Renal pelvis (tissue), 4 donors: ENCODE results near the gene TCF4. TPM values are rescaled to one million over a fixed set of nuclear protein-coding genes. Genes with fewer than 3 reads are reported as not detected.
A peak's percentile ranks its signal among the peaks of the same experiment; 100 is the strongest.

Source experiments
- DNase-seq: peaks from one replicate; pipeline ENCODE4 v3.0.0-alpha.2; 2013
- polyA plus RNA-seq, 3 donors: library from polyadenylated mRNA; unstranded; fragments of 120-200 nt; gene quantifications; one replicate each; pipeline ENCODE4 v1.2.1, GENCODE V29; 2013; ENCODE audit not compliant: insufficient read length in 3 of 3

Gene TCF4
- polyA plus RNA-seq, 3 donors = 65.7 to 69.9 (median 67.2) TPM

DNA sequence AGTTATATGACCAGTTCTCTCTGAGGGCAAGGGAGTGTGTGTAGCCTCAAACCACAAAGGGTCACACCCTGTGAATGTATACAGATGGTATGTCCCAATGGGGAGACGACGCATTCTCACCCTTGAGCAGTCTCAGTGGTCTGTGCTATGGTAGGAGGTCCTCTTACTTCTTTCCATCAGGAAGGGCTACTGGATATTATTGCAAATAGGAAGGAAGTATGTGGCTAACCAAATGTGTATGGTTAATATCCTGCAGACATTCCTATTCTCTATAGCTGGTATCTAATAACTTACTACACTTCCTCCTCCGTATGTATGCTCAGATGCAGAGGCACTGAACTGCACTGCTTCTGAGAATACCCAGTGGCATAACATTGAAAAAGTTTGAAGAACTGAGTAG is 322.0 kb downstream of the TCF4 start:
- no peak for DNase-seq

DNA sequence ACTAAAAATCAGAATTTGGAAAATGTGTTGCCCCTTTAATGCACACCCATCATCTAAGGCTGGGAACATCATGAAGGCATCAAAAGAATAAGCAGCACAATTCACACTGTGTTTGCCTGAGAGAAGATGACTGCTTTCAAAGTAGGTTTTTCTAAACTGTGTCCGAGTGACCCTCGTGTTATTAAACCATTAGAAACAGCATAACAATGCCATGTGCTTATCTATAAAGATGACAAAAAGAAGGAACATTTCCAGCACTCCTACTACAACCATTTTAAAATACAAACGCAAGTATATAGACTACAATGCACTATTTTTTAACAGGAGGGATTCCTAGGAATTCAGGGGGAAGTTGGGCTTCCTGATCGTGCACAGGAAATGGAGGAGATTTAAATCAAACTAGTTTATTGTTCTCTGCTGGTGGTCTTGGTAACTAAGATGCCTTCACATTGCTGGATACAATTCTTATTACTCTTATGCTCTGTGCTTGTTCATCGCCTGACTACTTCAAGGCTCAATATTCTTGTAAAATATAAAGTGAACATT is 322.8 kb downstream of the TCF4 start:
- peak; percentile 51 for DNase-seq

DNA sequence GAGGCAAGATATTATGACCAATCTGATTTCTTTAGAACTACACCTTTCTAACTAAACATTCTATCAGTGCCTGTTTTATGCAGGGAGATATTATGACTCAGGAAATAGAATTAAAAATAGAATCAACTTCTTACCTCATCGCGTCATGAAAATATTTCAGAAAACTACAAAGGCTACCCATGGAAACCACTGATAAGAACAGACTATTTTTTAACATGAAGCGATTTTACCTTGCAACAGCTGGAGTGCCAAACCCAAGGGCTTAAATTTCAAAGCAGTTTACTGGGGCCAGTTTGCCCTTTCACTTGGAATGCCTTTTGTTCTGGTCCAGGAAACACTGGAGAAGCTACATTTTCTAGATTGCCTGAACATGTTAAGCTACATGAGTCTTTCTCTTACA is 323.9 kb downstream of the TCF4 start:
- DNase-seq = peak; percentile 47

DNA sequence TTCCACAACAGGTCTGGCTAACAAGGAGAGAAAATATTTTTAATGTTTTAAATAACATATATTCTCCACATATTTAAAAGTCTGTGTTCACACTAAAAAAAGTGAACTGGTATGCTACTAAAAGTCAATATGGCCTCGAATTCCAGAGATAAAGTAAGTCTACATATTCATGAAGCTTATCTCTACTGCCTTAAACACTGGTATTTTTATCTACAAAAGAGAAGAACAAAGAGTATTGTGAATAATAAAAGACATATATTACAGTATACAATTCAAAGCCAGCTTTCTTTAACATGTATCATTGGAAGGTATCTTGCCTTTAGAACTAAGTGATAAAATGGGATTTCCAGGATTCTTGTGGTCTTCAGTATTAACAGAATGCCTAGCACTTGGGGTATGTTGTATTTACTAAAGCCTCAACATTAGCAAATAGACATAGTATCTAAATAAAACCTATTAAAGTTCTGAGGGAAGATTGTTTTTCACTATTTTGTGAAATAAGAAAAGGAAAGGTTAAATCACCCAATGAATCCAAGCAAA is 325.9 kb downstream of the TCF4 start:
- DNase-seq = no peak

DNA sequence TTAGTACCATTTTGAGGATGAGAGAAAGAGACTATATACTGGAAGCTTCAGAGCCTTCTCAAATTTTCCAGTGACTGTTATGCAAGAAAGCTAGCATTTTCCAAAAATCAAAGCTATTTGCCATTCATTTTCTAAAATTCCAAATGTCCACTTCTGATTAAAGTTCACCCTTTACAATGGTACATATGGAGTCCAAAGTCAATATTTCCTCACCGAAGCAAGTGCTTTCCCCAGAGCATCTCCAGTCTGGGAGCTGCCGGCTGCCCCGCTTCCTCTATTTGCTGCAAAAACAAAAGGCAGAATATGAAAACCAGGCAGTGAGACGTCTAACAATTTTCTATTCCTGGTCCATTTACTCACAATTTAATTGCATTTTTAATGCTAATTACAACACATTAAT is 326.7 kb downstream of the TCF4 start:
- no peak for DNase-seq

DNA sequence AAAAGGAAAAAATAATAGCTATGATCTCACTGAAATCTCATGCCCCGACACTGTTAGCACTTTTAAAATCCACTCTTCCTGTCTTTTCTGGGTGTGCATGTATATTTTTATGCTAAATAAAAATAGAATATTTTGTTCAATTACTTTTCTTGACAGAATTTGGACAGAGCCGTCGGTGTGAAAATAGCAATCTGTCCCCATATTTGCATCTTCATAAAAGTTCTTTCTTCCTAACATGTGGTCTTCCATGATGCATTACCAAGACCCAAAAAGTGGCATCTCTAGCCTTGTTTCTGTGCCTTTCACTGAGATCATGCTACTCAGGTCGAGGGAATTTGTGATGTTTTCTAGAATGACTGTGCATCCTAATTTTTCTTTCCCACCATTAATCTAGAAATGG is 329.9 kb downstream of the TCF4 start:
- no peak for DNase-seq

DNA sequence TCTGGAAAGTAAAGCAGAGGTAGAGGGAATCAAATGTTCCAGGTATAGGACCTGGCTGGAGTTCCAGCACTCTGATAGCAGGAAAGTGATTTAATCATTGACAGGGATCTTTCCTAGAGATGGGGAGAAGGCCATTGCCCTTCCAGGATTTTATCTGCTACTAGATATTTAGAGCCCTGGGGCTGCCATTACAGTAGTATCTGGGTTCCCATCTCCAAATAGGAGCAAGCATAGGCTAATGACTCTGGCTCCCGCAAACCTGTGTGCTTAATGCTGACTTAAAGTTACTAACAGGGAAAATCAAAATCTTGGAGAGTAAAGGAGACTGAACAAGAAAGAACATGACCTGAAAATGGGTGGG is 331.1 kb downstream of the TCF4 start:
- no peak for DNase-seq

DNA sequence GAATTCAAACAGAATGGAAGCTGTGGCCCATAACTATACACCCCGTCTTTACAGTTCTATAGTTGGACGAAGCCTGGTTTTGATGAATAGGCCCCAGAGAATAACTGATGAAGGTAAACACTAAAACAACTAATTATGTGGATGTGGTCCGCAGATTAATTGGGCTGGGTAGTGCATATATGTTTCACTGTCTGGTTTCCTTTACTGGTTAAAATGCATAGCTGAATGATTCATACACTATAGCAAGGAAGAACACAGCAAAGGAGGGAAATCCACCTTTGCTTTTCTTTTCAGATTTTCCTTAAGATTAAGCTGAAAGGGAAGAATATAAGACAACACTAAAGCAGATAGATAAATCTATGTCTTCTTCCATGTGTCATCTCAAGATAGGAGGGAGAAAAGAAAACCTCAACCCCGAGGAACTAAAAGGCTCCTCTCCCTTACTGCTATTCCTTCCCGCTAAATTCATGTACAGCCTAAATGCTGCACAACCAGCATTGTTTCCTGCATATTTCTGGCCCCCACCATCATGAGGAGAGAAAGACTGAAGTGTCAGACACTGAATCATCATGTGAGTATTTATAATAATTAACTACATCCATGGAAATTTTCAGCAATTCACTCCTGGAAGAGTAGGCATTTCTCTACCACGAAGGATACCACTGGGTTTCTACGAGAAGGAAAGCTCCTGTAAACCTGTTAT is 331.6 kb downstream of the TCF4 start:
- DNase-seq = no peak

DNA sequence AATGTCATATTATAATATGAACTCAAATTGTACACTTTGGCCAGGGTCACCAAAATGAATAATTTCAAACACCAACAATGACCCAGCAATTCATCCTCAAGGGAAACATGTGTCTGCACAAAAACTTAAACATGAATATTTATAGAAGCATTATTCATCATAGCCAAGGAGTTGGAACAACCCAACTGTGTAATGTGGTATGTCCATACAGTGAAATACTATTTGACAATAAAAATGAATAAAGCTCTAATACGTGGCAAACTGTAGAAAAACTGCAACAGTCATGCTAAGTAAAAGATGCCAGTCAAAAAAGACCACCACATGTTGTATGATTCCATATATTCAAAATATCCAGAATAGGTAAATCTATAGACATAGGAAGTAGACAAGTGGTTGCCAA is 334.2 kb downstream of the TCF4 start:
- no peak for DNase-seq

DNA sequence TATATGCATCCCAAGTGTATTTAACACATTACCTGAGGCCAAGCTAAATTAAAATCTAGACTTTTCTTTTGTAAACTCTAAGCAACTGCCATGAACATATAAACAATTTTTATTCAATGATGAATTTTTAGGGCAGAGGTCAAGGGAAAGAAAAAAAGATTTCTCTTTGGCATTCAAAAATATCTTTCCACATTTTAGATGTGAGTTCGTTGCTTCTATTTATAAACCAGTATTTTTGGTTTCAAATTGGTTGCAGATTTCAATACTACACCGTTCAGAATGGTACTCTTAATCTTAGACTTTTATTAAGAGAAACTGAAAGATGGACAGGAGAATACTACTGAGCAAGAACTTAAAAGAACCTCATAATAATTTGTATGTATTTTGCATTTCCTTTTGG is 335.1 kb downstream of the TCF4 start:
- DNase-seq = no peak

DNA sequence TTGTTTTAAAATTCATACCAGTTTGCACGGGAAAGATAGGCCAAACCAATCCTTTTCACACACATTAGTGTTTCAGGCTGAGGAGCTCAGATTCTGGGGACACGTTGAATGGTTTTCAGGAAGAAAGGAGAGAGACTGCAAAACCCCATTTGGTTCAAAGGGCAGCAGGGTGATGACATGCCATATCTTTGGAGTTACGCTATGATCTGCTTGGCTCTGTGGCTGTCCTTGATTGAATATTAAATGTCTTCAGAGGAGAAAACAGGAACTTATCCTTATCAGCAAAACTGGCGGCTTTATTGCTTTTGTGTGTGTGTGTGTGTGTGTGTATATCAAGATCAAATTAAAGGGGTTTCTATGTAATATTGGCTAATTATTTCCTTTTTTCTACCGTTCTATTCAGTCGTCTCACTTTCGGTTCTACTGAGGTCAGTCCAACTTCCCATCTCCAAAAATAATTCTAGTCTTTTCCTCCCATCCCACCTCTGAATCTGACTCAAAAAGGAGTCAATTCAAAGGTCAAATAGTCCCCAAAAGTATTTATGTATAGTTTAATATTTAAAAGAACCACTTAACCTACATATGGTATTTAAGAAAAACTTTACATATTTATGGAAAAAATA is 335.8 kb downstream of the TCF4 start:
- DNase-seq = no peak

DNA sequence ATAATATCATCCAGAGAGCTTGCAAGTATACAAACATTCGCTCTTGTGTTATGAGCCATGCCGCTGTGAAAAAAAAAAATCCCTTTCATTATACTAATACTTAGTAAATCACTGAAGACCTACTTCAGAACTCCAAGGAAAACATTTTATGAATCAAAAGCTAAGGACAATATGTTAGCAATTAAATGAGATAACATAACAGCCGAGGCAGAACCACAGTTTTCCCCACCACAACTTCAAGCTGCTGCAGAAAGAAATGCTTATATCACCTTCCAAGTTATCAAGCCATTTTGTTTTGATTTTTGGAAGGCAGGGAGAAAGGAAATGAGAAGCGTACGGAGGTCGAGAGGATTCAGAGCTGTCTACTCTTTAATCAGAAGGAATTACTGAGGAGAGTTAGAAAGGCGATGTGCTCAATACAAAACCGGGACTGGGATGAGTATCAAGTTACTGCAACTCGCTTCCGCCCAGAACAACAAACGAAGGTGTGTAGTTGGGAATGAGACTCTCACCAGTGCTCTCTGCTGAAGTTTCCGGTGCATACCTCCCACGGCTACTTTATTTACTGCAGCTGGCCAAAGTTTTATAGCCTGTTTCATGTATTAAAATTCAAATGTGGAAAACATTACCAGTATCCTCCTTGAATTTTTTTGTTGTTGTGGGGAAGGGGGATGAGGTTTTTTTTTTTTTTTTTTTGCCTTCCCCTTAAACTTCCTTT is 336.6 kb downstream of the TCF4 start:
- peak; percentile 61 for DNase-seq

DNA sequence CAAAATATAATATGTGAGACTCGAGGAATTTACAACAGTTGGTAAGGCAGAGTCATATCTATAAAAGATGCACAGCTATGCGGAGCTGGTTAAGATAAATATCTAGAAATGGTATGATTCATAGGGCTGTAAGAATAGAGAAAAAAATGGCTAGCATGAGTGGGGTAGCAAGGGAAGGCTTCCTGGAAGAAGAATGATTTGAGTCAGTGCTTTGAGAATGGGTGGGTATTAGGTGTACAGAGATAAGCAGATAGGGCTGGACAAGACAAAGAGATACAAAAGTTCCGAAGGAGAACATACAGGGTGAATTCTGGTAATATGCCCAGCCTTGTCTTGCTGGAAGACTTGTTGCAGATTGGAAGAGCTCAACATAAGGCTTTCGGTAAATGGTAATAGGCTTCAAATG is 337.2 kb downstream of the TCF4 start:
- DNase-seq = no peak

DNA sequence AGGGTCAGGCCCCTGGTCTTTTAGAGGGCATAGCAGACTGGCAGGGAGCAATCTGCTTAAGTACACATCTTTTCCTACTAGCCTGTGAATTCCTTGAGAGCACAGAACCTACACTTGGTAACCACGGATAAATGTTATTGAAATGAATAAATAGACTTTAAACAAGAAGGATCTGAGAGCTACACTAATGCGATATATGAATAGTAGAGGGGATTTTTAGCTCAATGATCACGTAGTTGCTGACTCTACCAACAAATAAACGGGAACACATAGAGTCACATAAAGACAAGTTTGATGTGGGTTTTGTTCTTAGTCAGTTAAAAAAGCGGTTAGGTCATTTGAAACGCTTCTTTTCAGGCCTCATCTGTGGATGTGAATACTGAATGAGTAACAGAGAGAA is 338.4 kb downstream of the TCF4 start:
- no peak for DNase-seq

DNA sequence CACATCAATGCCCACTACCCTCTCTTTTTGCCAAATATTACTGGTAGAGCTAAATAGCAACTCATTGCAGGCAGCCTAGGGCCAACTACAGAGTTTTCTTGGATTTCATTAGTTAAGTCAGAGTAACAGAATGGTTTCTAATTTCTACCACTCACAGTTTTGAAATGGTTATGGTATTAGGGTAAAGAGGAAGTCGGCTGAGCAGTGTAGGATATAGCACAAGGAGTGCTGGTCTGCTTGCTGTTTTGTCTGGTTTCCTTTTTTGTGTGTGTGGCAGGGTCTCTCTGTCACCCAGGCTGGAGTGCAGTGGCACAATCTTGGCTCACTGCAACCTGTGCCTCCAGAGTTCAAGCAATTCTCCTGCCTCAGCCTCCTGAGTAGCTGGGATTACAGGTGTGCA is 339.5 kb downstream of the TCF4 start:
- DNase-seq = no peak

DNA sequence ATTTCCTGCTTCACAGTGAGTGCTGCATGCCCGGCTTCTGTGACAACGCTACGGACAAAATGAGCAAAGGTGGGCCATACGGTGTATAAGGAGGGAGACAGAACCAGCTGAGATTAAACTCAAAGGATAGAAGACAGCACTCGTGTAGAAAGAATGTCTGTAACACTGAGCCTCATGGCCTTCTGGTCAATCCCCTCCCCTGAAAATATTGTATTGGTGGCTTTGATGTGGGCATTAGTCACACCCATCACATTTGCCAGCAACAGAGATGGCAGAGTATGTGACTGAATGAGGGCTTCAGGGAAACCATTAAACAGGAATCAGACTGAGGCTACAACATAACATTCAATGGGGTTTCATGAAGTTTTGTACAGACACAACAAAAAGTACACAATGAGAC is 341.0 kb downstream of the TCF4 start:
- DNase-seq = no peak

DNA sequence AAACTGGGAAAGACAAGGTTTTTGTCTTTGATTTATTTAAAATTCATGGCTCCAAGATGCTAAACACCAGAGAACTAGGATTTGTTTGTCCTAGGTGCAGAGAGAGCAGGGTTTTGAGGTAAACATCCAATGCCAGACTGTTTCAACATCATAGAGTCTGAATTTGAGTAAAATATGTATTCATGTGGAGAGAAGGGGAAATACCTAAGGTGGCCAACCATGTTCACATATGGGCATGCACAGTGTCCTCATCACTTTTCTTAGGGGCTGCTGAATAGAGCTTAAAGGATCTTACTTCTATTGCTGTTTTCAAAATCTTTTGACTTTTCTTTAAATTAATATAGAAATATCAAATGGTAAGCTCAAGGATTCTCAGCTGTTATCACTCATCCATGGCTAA is 341.7 kb downstream of the TCF4 start:
- DNase-seq = no peak

DNA sequence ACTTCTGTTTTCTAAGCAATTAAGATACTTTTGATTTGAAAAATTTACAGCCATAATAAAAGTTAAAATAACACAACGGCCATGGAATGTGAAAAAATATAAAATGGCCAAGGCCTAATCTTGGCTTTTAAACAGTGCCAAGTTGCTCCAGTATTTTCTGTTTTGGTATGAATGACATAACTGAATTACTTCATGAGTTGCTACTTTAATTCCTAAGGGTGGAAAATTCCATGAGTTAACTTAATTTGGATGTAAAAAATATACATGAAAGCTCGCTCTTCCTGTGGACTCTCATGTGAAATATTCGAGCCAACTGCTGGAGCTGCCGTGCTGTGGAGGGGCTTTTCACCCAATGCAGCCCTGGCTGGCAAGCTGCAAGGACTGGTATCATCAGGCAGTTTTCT is 342.8 kb downstream of the TCF4 start:
- DNase-seq = peak; percentile 37

DNA sequence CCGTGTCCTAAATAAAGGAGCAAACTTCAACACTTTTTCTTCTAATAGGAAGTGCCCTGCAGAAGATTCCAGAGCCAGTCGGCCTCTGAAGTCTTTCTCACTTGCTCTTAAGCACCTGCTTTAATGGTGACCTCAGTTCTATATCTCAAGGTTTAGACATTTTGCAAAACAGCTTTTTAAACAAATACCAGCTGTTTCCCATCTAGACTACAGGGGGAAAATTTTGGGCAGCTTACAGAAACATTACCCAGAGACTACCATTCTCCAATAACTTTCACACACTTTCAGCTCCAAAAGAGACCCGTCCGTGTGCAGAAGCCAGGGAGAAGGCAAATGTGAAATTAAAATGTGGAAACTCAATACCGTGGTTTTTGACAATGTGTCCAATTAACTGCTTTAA is 343.4 kb downstream of the TCF4 start:
- no peak for DNase-seq

DNA sequence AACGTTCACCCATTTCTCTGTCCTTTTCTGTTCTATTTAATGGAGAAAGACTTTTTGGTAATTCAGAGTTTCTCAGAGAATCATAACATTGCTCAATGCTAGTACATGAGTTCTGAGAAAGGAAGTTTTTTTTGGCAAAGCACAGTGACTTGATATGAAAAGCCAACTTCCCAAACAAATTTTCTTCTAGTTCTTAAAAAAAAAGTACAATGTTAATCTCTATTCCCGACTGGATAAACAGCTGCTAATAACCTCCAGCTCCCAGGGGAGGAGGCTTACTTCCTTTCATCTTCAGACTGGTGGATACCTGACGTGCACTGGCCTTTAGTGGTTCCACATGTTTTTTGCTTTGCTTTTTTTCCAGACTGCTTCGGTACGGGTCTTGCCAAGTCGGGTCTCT is 344.1 kb downstream of the TCF4 start:
- peak; percentile 41 for DNase-seq

DNA sequence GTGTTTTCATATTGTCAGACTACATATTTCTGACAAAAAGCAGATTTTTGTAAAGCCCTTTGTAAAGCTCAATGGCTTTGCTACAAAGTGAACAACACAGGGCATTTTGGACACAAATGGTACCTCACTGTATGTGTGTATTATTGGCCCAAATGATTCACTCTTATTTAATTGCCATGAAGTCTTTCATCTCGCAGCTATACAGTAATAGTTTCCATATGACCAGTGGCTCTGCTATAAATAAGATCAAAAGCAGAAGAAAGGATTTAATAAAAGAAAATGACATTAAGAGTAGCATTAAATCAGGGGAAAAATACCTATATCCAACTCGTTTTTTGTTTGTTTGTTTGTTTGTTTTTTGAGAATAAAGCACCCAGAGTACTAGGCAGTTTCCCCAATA is 344.7 kb downstream of the TCF4 start:
- no peak for DNase-seq

DNA sequence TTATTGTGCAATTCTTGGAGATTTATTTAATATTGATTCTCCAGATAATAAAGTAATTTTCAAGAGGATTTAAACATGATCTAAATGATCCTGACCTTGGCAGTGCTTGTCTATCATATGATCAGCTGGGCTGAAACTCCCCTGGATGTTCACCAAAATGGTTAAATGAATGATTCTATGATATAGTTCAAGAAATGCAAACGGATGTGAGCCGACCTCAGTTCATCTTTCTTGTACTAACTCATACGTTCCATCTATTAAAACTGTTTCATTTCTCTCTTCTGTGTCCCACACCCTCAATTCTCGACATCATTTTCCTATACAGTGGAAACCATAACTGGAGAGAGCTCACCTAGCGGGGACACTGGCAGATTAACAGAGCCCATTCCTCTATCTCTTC is 347.0 kb downstream of the TCF4 start:
- DNase-seq = no peak

DNA sequence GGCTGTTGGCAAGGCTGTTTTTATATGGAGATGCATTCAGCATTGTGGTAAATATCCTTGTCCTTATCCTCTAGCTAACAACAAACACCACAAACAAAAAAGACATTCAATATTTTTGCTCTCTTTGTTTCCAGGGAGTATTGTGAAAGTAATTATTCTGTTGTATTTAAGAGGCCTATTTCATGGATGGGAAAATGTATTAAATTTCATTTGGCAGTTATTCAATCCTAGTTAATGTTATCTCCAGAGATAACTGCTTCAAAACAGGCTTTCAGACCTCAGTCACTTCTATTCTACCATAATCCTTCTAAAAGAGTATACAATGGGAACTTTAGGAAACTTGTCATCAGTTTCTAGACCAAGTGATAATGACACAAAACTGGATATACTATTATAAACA is 348.3 kb downstream of the TCF4 start:
- no peak for DNase-seq
